Measurements from ENCODE around the gene NEDD4L.

GRCh38 chr18:57997820-57998219 lies 46.2 kb upstream of the NEDD4L start:
- TF ChIP-seq, protein P1, sequence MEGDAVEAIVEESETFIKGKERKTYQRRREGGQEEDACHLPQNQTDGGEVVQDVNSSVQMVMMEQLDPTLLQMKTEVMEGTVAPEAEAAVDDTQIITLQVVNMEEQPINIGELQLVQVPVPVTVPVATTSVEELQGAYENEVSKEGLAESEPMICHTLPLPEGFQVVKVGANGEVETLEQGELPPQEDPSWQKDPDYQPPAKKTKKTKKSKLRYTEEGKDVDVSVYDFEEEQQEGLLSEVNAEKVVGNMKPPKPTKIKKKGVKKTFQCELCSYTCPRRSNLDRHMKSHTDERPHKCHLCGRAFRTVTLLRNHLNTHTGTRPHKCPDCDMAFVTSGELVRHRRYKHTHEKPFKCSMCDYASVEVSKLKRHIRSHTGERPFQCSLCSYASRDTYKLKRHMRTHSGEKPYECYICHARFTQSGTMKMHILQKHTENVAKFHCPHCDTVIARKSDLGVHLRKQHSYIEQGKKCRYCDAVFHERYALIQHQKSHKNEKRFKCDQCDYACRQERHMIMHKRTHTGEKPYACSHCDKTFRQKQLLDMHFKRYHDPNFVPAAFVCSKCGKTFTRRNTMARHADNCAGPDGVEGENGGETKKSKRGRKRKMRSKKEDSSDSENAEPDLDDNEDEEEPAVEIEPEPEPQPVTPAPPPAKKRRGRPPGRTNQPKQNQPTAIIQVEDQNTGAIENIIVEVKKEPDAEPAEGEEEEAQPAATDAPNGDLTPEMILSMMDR (optimal IDR thresholded peaks at IDR 0.05 in 1 of 3, IDR thresholded peaks at IDR 0.05 in 1 of 3, conservative IDR thresholded peaks at IDR 0.05 in 1 of 3; ENCODE audit: extremely low read depth in 1 of 3, insufficient read depth in 2 of 3, low read length in 3 of 3), result no peak
- no peak for TF ChIP-seq EZH2 (IDR thresholded peaks at IDR 0.05; ENCODE audit: low read length)

Measured in keratinocyte (primary cell).